Stimulated activated CD4-positive, alpha-beta T cell treated with anti-CD3 and anti-CD28 coated beads, Interleukin-15, amount 100 ng/mL, for 24 hours (primary cell): ENCODE measurements around the gene PPP2R3A.
"Not testable (repeated sequence)": the region's sequence is repeated elsewhere in the genome, so short reads cannot be mapped to it uniquely, and the experiment has no call there.

Experiments
- DNase-seq: peaks from one replicate; pipeline ENCODE4 v3.0.0-alpha.2; 2020

The PPP2R3A gene, protein sequence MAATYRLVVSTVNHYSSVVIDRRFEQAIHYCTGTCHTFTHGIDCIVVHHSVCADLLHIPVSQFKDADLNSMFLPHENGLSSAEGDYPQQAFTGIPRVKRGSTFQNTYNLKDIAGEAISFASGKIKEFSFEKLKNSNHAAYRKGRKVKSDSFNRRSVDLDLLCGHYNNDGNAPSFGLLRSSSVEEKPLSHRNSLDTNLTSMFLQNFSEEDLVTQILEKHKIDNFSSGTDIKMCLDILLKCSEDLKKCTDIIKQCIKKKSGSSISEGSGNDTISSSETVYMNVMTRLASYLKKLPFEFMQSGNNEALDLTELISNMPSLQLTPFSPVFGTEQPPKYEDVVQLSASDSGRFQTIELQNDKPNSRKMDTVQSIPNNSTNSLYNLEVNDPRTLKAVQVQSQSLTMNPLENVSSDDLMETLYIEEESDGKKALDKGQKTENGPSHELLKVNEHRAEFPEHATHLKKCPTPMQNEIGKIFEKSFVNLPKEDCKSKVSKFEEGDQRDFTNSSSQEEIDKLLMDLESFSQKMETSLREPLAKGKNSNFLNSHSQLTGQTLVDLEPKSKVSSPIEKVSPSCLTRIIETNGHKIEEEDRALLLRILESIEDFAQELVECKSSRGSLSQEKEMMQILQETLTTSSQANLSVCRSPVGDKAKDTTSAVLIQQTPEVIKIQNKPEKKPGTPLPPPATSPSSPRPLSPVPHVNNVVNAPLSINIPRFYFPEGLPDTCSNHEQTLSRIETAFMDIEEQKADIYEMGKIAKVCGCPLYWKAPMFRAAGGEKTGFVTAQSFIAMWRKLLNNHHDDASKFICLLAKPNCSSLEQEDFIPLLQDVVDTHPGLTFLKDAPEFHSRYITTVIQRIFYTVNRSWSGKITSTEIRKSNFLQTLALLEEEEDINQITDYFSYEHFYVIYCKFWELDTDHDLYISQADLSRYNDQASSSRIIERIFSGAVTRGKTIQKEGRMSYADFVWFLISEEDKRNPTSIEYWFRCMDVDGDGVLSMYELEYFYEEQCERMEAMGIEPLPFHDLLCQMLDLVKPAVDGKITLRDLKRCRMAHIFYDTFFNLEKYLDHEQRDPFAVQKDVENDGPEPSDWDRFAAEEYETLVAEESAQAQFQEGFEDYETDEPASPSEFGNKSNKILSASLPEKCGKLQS (N-terminal part only)

DNA sequence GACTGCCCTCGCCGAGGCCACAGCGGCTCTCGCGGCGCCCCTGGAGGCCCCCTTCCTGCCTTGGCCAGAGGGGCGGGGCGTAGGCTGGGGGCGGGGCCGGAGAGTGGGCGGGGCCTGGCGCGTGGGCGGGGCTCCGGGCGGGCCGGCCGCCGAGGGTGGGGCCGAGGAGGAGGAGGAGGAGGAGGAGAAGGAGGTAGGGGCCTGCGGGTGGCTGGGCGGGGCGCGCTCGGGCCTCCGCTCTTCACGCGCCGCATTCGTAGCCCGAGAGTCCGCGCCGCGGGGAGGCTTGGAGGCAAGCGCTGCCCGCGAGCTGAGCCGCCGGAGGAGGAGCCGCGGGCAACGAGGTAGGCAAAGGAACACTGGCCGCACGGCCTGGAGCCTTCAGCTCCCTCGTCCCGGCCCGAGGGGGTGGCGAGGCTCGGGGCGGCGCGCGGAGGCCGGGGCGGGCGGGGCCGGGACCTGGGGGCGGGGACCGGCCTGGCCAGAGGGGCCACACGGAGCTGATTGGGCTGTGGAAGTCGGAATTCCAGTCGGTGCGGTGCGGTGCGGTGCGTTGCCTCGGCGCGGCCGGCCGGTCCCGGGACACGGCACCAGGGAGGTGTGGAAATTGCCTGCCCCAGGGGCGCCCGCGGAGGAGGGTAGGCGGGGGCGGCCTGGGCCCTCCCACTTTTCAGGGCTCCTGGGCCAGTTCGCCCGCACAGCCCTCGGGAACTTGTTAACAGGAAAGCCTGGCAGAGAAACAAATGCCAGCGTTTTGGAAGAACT, at the start of gene PPP2R3A:
Gene PPP2R3A, plus strand, starts transcription at position 223 of the 765 bp plus-strand sequence. CDS start 35,771 bp downstream, outside the sequence.
- DNase-seq: peak; percentile 78

DNA sequence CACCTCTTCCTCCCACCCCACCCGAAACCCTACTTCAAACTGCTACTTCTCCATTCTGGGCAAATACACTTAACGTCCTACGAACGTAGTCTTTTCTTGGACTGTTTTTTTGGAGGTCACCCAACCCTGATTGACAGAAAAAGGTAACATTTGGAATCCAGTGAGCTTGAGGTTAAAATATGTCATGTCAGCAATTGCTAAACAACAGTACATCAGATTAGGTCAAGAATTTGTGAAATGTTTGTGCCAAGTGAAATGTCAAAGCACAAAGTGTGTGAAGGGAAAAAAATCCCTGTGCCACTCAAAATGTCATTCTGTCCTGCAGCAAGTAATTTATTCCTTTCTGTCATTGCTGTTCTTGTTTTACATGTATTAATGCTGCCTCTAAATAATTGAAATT, 49.2 kb upstream of the PPP2R3A start:
- DNase-seq: no peak

DNA sequence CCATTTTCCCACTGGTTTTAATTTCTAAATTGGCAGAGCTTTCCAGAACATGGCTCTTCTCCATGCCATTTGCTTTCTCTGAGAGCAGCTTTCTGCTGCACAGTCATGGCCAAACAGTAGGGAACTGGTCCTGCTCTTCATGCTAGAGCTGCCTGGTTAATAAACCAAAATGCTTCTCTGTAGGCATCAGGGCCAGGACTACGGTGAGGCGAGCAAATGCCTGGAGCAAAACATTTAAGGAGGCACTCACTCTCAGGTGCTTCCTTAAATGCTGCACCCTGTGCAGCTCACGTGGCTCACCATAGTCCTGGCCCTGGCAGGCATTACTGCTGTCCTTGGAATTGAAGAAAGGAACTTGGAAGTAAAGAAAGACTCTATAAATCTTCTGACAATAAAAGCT, 48.5 kb upstream of the PPP2R3A start:
- DNase-seq: no peak

DNA sequence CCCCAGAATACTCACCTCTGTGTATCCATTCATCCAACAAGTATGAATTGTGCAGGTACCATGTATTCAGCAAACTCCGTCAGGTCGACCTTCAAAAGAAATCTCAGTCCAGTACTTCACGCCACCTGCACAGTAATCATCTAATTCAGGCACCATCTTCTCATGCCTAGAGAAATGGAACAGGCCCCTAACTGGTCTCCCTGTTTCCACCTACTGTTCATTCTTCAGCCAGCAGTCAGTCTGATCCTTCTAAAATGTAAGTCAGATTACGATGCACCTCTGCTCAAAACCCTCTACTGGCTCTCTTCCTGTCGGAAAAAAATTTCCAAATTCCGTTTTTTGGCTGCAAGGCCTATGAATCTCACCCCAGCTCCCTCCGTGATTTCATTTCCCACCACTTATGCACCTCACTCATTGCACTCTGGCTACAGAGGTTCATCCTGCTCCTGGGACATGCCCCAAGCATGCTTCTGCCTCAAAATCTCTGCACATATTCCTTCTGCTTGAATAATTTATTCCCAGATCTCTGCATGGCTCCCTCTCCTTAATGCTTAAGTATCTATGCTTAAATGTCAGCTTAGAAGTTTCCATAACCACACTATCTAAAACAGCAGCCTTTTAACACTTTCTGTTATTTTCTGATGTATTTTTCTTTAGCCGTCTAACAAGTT, 47.5 kb upstream of the PPP2R3A start:
- DNase-seq: no peak

DNA sequence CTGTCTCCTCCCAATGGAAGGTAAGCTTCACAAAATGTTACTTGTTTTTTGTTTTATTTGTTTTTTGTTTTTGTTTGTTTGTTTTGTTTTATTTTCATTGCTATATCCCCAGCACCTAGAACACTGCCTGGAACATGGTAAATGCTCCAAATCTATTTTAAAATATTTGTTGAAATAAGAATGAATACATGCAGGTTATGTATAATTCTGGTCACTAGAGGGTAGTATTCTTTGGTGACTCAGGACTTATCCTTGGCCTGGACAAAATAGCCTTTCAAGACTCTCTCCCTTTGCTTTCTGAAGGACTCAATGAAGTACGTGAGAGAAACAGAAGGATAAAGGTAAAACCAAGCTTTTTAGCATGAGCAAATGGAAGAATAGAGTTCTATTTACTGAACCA, 46.9 kb upstream of the PPP2R3A start:
- DNase-seq: no peak

DNA sequence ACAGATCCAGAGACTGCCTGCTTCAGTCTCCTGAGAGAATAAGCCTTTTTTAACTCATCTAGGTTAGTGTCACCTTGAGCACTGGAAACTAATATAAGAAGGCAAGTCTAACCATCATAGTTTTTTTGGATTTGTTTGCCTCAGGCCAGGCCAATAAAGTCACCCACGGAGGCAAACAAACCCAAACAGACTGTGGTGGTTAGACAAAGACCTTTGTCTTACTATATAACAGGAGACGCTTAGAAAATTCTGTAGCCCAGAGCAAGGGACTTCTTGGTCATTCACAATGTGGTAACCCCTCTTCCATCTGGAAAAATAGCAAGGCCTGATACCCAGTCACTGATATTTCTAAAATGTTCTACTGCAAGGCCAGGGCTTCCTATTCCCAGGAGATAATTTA, 45.3 kb upstream of the PPP2R3A start:
- DNase-seq: no peak

DNA sequence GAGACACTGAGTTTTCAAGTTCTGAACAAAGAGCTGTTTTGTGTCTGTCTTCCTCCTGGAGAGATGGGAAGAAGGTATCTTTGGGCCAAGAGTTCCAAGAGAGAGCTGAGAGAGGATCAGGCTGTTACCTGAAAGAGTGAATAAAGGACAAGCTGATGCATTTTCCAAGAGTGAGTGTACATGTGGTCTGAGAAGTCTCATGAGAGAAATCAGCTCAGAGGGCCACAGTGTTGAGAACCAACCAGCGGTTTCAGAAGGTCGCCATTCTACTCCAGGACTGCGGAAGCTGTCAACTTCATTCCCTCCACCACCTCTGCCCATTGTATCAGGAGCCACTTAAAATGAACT, 42.7 kb upstream of the PPP2R3A start:
- no peak for DNase-seq

DNA sequence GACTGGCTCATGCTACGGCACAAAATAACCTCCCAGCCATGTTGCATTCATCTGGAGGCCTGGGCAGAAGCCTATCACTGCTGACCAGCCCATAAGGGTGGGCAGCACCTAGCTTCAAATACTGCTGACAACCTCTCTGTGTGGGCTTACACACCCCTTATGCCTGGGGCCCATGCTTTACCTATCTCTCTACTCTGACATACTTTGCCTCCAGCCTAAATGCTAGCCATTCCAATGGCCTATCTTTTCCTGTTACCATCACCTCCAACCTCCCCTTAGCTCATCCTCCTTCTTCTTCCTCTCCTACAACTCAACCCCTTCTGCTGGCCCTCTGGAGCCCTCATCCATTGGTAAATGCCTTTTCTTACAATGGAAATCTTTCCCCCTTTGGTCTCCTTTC, 41.0 kb upstream of the PPP2R3A start:
- DNase-seq: no peak

DNA sequence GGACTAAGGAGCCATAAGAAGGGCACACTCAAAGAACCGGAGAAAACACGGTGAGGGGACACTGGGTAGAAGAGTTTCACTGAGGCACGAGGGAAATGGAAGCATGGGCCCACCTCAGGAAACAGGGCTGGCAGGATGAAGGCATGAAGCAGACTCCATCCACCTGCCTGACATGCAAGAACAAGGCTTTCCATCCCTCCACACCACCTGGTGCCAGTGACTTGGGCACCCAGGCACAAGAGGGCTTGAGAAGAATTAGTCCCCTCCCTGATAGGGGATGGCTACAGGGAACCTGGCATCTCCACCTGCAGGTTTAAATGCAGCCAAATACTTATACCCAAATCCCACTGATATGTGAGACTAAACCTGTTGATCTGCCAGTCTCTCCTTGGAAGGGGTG, 38.9 kb upstream of the PPP2R3A start:
- DNase-seq: no peak

DNA sequence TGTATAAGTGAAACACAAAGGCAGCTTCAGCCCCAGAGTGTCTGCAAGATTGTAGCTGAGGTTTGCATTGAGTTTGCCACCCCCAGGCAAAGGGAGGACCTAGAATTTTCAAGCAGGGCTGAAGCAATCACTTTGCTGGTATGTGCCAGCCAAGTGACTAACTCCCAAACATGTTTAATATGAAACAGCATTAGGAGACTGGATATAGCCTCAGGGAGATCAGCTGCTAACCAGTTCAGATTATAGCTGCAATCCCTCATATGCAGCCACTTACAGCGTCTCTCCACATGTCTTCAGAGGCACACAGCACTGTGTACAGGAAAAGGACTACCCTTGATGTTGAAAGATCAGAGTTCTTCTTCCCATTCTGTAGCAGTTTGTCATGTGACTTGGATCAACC, 38.4 kb upstream of the PPP2R3A start:
- DNase-seq: no peak

DNA sequence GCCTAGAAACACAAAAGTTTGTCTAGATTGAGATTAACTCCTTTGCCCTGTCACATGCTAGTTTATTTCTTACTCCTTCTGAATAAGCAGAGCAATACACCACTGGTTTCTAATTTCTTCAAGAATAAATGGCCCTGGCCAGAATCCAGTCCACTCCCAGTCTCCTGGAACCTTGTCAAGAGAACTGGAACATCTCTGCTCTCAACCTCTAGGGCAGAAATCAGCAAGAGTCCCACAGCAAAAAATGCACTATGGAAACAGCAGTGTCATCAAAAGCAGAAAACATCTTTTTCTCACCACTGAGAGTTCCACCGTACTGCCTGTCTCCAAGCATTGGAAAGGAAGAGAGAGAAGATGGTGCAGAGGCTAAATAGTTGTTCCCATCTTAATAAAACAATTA, 35.9 kb upstream of the PPP2R3A start:
- DNase-seq: no peak

DNA sequence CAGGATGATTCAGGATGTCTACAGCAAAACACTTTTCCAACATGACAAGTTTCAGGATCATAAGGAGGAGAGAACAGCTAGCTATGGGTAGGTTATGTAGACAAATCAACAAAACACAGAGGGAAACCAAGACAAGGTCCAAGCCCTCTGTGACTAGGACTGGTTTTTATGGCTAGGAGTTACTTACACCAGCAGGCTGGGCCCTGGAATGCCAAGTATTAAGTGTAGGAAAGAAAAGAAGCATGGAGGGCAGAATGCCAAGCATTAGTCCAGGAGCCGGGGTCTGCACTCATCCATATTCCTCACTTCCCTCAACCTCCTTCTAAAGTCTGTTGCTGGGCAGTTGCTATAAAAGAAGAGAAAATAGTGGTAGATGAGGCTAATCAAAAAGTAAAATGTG, 35.3 kb upstream of the PPP2R3A start:
- DNase-seq: no peak

DNA sequence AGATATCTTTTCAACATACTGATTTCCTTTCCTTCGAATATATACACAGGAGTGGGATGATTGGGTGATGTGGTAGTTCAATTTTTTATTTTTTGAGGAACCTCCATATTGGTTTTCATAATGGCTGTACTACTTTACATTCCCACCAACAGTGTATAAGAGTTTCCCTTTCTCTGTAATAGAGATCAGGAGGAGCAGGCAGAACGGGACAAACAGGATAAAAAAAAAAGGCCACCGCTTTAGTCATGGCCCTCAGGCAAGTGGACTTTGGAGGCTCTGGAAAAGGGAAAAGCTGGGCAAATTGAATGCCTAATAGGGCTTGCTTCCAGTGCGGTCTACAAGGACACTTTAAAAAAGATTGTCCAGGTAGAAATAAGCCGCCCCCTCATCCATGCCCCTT, 30.4 kb upstream of the PPP2R3A start:
- DNase-seq: not testable (repeated sequence)

DNA sequence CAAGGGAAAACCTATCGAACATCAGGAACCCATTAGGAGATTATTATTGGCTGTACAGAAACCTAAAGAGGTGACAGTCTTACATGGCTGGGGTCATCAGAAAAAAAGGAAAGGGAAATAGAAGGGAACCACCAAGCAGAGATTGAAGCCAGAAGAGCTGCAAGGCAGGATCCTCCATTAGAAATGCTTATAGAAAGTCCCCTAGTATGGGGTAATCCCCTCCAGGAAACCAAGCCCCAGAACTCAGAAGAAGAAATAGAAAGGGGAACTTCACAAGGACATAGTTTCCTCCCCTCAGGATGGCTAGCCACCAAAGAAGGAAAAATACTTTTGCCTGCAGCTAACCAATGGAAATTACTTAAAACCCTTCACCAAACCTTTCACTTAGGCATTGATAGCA, 27.8 kb upstream of the PPP2R3A start:
- DNase-seq: not testable (repeated sequence)

DNA sequence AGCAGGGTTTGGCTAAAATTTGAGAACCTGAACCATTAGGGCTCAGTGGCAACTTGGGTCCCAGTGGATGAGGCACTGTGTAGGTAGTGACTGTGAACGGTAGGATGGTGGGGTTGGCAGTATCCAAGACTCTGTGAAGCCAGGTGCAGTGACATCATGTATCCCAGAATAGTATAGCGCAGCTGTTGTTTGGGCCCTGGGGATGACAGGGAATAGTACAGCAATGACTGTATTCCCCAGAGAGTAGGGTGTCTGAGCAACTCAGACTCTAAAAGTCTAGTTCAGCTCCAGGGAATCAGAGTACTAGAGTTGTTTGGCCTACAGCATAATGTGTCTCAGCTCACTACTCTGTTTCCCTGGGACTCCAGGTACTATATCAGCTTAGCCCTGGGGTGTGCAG, 20.7 kb upstream of the PPP2R3A start:
- DNase-seq: no peak

DNA sequence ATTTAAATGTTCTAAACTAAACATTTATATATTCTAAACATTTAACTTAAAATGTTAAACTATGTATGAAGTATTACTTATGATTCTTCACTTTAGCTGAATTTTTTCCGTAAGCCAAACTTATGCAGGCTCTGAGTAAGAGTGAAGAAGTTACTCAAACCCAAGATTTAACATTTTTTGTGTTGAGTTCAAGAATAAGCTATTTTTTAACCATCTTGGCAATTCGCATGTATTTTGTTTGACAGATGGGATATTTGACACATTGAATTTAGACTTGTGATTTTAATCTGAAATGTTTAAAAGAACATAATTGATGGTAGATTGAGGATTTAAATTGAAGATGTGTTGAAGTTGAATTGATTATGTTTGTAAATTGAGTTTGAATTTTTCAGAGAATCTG, 14.6 kb upstream of the PPP2R3A start:
- no peak for DNase-seq

DNA sequence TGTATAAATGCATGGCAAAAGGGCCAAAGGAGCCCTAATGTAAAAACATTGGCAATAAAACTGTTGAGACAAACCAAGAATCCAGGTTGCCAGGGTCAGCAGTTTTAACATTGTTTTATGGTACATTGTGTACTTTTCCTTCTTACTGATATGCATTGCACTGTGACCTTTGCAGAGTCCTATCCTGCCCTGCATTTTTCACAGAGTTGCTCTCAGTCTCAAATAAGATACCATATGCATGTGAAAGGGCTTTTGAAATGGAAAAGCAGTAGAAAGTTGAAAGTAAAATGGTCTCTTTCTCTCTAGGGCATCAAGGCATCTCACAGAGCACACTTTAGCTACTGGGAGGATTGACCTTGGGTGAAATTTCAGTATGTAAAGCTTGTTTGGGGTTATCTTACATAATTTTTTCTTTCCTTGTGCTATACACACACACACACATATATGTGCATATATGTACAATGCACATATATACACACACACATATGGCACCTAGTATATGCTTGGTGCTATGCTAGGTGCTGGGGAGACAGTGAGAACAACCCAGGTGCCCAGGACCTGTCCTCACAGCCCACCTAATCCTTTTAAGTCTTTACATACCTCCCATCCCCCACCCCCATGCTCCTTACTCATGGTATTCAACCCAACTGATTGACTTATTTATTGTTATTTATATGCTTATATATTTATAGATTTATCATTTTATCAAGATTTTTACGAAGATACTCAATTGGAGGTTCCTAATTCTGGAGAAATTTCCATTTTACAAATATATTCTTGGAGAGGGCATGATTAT, 1.2 kb upstream of the PPP2R3A start:
- no peak for DNase-seq

DNA sequence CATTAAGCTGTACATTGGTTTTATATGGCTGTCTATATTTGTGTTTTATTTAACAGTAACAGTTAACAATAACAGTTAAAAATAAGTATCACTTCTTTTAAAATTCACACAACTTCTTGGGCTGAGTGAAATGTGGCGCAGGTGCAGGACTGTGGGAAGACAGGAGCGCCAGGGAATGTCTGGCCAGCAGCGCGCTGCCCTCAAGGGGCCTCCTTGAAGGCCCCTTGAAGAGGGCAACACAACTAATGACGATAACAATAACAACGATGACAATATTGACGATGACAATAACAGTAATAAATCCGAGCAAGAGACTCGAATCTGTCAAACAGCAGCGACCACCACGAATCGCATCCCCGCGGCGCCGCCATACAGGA, 411 bp upstream of the PPP2R3A start:
- DNase-seq: no peak

DNA sequence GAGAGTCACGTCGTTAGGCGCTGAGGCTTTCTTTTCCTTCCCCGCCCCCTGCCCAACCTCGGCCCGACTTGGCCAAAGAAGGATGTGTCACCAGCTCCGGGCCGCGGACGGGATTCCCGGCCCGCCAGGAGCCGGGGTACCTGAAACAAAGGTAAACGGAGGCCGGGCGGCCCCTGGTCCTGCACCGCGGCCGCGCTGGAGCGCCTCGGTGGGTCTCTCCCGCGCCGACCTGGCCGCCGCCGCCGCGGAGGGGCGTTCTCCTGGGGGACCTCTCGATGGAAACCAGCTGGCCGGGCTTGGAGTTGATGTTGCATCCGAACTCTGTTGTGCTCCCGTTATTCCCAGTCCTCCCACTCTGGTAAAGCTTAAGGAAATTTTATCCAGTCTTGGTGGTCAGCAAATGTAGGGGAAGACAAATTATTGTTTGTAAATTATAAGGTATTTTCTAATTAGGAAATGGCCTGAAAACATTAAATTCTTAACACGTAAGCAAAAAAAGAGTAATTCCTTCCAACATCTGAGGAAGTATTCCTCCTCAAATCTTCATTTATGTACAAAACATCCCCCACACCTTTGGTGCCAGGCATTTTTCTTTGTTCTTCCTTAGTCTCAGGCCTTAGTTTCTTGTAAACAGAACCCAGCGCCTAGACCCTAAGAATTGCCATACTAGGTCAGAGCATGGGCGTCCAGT, 888 bp downstream of the PPP2R3A start:
- DNase-seq: no peak

DNA sequence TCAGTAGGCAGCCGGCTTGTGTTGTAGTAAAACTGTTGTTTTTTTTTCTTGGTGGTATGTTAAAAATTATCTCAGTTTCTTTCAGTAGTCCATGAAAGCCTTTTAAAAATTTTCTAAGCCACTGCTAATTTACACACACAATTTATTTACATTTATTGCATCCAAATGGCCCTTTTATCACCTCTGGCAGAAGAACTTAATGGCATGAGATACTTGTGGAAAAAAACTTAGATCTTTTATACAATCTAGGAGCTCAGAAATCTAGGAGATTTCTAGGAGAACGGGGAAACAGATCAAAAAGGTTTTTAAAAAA, 1.4 kb downstream of the PPP2R3A start:
- no peak for DNase-seq

DNA sequence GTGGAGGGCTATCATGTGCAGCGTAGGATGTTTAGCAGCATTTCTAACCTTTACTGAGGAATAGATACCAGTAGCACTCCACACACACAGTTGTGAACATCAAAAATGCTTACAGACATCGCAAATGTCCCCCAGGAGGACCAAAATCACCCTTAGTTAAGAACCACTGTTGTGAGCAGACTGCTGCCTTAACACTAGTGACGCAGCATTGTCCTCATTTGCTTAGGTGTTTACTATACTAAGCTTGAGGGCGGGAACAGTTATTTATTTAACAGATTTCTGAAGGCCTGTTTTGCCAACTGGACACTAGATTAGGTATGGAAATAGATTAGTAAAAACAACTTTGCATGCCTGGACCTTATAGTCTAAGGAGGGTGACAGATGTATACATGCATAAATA, 2.3 kb downstream of the PPP2R3A start:
- no peak for DNase-seq
